Fibroblast of upper back skin (primary cell): ENCODE measurements around the gene LRRTM2.
"Not testable (repeated sequence)": the region's sequence is repeated elsewhere in the genome, so short reads cannot be mapped to it uniquely, and the experiment has no call there.

Source experiments
- DNase-seq: peaks from one replicate; pipeline ENCODE4 v3.0.0-alpha.2; 2013

Gene LRRTM2, protein sequence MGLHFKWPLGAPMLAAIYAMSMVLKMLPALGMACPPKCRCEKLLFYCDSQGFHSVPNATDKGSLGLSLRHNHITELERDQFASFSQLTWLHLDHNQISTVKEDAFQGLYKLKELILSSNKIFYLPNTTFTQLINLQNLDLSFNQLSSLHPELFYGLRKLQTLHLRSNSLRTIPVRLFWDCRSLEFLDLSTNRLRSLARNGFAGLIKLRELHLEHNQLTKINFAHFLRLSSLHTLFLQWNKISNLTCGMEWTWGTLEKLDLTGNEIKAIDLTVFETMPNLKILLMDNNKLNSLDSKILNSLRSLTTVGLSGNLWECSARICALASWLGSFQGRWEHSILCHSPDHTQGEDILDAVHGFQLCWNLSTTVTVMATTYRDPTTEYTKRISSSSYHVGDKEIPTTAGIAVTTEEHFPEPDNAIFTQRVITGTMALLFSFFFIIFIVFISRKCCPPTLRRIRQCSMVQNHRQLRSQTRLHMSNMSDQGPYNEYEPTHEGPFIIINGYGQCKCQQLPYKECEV

GRCh38 chr5:138874771-138875551 lies at the start of gene LRRTM2:
TSS of gene LRRTM2 (minus strand) at chr5:138875335. CDS start at chr5:138874911, 424 bp downstream.
- peak; percentile 87 for DNase-seq

DNA sequence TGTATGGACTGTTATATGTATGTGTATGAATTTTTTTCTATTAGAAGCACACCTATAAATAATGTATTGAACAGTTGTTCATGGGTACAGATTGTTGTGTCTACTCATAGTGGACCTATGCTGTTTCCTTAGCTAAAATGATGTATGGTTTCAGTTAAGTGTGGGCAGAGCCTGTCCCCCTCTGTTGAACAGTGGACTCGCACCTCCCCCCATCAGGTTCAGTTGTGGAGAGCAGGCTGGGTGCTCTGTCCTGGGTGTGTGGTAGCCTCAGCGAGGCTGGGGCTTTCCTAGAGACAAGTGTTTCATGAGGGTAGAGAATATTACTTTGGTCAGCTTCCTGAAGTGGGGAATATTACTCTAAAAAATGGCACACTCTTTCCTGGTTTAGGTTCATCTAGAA lies 47.4 kb upstream of the LRRTM2 start:
- no peak for DNase-seq

GRCh38 chr5:138921362-138921761 lies 46.2 kb upstream of the LRRTM2 start:
- not testable (repeated sequence) for DNase-seq

DNA sequence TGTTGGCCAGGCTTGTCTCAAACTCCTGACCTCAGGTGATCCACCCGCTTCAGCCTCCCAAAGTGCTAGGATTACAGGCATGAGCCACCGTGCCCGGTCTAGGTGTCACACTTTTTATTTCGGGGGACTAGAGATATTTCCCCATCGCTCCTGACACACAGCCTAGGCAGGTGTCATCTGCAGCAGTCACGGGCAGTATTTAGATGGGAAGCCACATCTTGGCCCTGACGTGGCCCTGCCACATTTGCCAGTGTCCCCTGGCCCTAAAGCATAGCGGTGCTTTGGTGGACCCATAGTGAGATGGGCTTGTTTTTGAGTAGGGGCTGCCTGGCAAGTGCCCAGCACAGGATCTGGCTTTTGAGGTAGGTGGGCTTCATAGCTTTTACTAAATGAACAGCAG lies 45.0 kb upstream of the LRRTM2 start:
- DNase-seq: no peak

GRCh38 chr5:138918686-138919085 lies 43.6 kb upstream of the LRRTM2 start:
- DNase-seq: no peak

DNA sequence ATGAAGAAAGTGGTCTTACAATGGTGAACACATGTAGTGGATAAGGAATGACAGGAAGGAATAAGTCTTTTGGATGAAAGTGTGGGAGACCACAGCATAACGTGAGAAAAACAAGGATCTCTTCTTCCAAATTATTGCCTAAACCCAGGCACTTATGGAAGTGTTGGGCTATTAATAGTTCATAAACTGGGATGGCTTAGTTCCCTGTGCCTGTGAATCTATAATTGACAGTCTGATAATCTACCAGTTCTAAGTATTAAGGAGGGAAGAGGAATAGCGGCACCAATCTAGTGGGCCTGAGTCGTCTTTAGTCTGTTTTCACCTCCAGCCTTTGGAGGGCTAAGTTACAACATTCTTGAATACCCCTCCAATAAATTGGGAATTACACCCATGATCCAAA lies 39.2 kb upstream of the LRRTM2 start:
- DNase-seq: no peak

DNA sequence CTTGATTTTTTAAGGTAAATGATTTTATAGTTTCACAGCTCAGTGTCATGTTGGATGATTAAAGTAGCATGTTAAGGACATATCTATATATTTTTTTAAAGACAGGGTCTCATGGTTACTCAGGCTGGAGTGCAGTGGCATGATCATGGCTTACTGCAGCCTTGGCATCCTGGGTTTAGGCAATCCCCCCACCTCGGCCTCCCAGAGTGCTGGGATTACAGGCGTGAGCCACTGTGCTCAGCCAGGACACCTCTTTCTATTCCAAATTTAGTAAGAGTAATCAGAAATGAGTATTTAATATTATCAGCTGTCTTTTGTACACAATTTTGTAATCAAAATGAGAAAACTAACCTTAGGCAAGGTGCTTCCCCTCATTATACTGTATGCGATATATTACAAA lies 38.6 kb upstream of the LRRTM2 start:
- DNase-seq: no peak

DNA sequence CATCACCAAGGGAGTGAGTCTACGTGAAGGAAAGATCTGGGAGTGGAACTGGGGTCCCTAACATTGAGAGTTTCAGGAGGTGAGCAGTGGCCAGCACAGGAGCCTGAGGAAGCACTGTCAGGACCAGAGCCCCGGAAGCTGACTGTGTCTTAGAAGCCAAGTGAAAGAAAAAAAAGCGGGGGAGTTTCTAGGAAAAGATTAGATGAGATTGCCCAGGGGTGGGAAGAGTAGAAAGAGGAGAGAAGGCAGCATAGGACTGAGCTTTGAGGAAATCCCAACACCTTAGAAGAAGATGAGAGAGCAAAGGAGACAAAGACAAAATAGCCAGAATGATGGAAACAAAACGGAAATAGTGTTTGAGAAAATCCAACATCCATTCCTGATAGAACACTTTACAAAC lies 37.0 kb upstream of the LRRTM2 start:
- no peak for DNase-seq

DNA sequence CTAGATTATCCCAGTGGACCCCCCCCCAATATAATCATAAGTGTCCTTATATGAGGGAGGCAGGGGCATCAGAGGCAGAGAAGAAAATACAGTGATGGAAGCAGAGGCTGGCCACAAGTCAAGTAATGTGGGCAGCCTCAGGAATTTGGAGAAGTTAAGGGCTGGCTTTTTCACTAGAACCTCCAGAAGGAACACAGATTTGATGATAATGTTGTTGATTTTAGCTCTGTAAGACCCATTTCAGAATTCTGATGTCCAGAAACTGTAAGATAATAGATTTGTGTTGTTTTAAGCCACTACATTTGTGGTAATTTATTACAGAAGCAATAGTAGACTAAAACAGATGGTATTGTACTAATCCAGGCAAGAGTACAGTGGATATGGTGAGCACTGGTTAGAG lies 36.3 kb upstream of the LRRTM2 start:
- peak; percentile 44 for DNase-seq

DNA sequence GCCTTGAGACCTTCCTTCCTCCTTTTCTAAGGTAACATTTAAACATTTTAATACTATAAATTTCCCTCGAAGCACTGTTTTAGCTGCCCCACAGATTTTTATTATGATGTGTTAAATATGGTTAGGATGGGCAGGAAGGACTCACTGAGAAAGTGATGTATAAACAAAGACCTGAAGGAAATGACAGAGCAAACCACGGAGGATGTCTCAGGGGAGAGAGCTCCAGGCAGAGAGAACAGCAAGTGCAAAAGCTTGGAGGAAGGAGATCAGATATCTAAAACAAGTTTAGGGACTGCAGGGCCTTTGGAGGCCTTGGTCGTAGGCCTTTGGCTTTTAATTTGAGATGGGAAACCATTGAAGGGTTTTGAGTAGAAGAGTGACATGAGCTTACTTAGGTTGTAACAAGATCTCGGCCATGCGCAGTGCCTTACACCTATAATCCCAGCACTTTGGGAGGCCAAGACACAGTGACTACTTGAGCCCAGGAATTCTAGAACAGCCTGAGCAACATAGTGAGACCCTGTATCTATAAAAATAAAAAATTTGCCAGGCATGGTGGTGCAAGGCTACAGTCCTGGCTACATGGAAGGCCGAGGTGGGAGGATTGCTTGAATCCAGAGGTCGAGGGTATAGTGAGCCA lies 35.5 kb upstream of the LRRTM2 start:
- DNase-seq: peak; percentile 18

- DNase-seq: no peak
These were observed 34.6 kb upstream of the LRRTM2 start for GRCh38 chr5:138909734-138910133.

DNA sequence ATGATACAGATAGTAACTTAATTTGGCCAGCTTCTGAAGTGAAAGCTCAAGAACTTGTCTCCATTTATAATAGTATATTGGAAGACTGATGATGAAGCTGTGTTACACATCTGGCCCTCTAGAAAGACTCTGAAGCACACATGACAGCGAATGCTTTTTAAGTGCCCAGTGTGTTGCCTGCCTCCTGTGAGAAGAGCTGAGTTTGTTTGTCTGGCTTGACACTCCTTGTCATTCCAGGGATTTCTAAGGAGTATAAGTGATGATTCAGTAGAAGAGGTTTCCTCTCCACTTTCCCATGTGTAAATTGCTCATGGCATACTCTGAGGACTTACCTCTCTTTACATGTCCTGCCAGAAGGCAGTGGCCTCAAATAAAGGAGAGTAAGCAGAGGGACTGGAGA lies 30.4 kb upstream of the LRRTM2 start:
- peak; percentile 70 for DNase-seq

DNA sequence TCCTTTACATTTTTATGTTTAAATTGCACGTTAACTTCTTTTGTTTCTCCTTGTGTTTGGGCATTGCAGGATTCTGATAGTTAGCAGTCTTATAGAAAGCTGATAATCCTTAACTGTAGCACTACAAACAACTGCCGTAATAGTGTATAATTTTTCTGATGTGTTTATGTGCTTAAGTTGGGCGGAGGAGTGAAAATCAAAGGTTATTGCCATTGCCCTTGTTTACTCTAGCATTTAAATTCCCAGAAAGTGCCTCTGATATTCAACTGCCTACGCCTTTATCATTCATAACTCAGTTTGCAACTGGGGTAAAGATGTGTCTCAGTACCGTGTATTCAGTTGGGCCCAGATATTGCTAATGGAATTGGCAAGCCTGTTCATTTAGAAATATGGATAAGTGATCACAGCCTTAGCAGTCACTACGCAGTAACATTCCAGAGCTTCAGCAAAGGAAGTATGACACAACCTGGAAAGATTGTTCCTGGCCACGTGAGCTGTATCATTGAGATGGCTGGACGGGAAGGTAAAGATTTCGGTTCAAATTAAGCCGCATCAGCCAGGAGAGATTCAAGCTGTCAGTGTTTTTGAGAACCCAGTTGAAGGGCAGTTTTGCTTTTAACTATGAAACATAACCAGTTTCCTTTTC lies 28.1 kb upstream of the LRRTM2 start:
- peak; percentile 72 for DNase-seq

- DNase-seq: peak; percentile 13
These were observed 26.6 kb upstream of the LRRTM2 start for GRCh38 chr5:138901716-138902115.

DNA sequence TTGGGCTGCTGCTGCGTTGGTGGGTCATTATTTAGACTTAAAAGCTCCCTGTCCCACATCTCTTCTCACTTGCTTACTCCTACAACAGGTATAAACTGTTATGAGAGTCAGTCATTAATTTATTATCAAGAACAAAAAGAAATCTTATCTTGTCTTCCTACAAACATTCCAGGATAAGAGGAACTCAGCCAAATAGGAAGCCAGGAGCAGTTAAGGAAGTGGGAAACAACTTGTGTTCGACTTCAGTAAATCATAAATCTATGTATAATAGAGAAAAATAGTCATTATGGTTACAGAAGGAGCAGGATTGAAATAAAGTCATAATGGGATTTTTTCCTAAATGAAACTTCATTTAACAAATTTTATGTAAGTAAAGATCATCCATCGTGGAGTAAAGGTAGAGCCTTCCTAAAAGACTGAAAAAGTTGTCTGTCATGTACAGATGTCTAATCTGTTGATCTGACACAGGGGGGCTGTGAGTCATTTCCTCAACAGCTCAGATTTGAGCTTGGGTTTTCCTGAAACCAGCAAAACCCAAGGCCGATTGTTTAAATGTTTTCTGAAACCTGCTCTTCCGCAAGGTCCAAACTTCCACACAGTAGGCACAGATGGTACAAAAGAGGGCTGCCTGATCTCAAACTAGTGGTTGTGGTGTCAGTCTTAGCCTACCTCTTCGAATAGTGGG lies 25.3 kb upstream of the LRRTM2 start:
- peak; percentile 50 for DNase-seq

DNA sequence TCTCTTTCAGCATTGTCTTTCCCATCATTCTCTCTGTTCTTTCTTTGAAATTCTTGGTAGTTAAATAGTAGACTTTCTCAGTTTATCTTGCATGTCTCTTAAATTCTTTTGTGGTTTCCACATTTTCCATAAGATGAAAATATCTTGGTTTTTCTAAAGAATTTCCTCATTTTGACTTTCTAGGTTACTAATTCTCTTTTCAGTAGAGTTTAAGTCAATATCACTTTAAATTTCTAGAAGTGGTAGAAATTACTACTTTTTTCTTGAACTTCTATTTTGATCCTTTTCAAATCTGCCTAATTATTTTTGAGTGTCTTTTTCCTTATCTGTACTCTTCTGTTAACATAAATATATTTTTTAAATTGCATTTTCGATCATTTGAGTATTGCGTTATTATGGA lies 23.6 kb upstream of the LRRTM2 start:
- no peak for DNase-seq

DNA sequence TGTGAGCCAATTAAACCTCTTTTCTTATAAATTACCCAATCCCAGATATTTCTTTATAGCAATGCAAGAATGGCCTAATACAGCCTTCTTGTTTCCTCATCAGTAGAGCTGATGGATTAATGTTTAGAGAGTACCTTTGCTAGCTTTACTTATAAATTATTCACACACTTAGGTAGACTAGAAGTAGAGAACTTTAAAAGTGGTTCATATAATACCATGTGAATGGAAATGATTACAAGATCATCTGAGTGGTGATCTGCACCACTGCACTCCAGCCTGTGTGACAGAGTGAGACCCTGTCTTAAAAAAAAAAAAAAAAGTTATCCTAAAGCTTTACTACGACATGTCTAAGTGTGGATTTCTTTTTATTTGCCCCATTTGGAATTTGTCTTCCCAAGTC lies 23.2 kb upstream of the LRRTM2 start:
- DNase-seq: no peak

- DNase-seq: no peak
These were observed 20.8 kb upstream of the LRRTM2 start for GRCh38 chr5:138895918-138896317.

GRCh38 chr5:138890644-138891043 lies 15.5 kb upstream of the LRRTM2 start:
- no peak for DNase-seq

- no peak for DNase-seq
These were observed 14.9 kb upstream of the LRRTM2 start for GRCh38 chr5:138889994-138890393.

GRCh38 chr5:138884554-138884953 lies 9.4 kb upstream of the LRRTM2 start:
- DNase-seq: no peak

GRCh38 chr5:138884094-138884493 lies 9.0 kb upstream of the LRRTM2 start:
- no peak for DNase-seq
